Subcutaneous adipose tissue (tissue), 4 donors: ENCODE data around the gene WDR87. TPM values are rescaled to one million over a fixed set of nuclear protein-coding genes. Genes with fewer than 3 reads are reported as not detected.

Experiments used
- total RNA-seq, 4 donors: library from RNA; depleted of rRNA; stranded (reverse); fragments of >200 nt; gene quantifications; one replicate each; pipeline ENCODE4 v1.1.0, GENCODE V29; 2016
- TF ChIP-seq, protein P1 (sequence below): fragments of 450-650 bp; IDR thresholded peaks from one replicate; pipeline ENCODE4 v1.5.1; 2016; ENCODE audit warnings: low read depth, mild to moderate bottlenecking, control low read depth, antibody characterized with exemption, moderate library complexity

The WDR87 gene
- total RNA-seq, 4 donors from 2014 or later, result not detected

DNA sequence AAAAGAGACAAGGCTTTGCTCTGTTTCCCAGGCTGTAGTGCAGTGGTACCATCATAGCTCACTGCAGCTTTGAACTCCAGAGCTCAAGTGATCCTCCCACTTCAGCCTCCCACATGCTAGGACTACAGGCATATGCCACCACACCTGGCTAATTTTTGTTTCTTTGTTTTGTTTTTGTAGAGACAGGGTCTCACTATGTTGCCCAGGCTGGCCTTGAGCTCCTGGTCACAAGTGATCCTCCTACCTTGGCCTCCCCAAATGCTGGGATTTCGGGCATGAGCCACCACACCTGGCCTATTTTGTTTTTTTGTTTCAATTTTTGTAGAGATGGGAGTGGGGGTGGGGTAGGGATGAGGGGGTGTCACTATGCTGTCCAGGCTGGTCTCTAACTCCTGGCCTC lies 6.9 kb downstream of the WDR87 start:
- TF ChIP-seq, protein P1, sequence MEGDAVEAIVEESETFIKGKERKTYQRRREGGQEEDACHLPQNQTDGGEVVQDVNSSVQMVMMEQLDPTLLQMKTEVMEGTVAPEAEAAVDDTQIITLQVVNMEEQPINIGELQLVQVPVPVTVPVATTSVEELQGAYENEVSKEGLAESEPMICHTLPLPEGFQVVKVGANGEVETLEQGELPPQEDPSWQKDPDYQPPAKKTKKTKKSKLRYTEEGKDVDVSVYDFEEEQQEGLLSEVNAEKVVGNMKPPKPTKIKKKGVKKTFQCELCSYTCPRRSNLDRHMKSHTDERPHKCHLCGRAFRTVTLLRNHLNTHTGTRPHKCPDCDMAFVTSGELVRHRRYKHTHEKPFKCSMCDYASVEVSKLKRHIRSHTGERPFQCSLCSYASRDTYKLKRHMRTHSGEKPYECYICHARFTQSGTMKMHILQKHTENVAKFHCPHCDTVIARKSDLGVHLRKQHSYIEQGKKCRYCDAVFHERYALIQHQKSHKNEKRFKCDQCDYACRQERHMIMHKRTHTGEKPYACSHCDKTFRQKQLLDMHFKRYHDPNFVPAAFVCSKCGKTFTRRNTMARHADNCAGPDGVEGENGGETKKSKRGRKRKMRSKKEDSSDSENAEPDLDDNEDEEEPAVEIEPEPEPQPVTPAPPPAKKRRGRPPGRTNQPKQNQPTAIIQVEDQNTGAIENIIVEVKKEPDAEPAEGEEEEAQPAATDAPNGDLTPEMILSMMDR, result no peak

DNA sequence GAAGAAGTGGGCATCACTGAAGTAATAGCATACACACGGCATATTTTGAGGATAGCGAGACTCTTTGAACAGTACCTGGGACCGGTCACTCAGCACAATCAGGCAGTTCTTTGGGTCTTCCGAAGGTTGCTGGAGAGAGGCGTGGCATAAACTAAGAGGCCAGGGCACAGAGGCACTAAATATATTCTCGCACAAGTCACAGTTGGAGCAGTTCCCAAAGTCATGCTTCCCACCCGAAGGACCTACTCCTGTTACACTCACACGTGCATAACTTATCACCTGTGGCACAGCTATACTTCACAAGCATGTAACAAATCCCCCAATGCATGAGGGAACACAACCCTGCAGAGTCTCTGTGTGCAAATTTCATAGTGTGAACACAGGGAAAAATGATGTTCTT lies 10.2 kb downstream of the WDR87 start:
- TF ChIP-seq, protein P1, result no peak

DNA sequence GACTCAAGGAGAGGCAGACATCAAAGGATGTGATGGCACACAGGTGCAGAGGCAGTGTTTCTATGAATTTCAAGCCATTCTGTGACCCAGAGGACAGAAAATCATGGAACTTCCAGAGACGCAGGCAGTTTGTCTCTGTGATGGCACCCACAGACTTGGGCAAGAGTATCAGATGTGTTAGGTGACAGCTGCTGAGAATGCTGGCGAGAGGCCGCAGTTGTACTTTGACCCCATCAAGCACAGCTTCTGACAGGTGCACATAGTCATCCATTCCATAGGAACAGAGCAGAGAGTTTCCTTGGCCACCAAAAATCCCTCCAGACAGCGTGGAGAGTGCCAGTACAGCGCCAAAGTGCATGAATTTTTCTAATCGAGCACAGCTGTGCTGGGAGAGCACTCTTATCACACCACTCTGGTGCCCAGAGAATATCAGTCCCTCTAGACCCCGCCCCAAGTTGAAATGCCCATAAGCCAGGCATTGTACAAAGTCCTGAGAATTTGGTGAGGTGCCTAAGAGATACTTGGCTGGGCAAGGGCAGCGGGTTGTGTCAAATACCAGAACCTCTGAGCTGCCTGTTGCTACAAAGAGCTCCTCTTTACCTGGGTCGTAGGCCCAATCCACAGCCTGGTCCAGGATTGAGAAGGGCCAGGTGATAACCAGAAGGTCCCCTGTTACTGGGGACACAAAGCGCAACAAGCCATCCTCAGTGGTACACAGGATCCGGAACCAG lies 12.4 kb downstream of the WDR87 start:
- TF ChIP-seq, protein P1, result no peak

DNA sequence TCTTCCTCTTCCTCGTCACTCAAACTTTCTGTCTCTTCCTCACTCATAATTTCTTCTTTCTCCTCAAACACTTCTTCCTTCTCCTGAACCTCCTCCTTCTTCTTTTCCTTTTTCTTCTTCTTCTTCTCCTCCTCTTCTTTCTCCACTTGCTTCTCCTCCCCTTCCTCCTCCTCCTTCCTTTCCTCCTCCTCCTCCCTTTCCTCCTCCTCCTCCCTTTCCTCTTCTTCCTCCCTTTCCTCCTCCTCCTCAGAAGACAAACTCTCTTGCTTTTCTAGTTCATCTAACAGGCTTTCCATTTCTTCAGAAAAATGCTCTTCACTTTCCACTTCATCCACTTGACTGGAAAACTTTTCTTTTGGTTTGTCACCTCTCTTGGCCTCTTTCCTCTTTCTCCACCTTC lies 19.8 kb downstream of the WDR87 start:
- TF ChIP-seq, protein P1, result no peak

DNA sequence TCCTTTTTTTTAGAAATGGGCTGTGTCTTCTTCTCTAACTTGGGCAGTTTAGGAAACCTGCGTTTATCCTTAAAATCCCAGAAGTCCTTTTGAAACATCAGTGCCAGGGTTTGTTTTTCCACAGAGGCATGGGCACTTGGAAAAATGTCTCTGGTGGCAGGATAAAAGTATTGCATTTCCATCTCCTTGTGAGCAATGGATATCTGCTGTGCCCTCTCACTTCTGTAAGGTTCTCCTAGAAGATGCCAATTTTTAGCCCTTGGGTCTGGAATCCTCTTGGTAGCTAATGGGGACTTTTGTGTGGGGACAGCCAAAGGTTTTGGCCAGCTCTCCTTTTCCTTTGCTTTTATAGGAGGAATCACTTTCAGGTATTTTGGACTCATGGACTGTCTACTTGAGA lies 21.0 kb downstream of the WDR87 start:
- TF ChIP-seq, protein P1, result no peak

DNA sequence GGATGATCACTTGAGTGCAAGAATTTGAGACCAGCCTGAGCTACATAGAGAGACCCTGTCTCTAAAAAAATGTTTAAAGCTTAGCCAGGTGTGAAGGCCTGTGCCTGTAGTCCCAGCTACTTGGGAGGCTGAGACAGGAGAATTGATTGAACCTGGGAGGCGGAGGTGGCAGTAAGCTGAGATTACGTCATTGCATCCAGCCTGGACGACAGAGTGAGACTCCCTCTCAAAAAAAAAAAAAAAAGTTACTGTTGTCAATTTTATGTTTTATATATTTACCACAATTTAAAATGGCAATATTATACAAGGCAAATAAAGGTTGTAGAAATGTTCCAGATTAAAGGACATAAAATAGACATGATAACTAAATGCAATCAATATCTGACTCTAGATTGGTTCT lies 29.2 kb downstream of the WDR87 start:
- TF ChIP-seq, protein P1, result no peak

DNA sequence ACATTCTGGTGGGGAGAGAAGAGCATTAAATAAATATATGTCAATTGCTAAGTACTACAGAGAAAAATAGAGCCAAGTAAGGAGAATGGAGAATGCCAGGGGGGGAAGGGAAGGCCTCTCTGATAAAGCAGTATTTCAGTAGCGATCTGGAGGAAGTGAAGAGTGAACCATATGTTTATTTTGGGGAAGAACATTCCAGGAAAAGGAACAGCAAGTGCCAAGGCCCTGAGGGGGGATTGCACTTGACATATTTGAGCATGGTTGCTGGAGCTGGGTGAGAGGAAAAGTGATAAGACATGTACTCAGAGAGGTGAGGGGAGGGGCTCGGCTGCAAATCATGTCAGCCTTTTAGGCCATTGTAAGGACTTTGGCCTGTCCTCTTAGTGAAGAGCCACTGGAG lies 30.4 kb downstream of the WDR87 start:
- TF ChIP-seq, protein P1, result no peak
